K562 (cell line): Measurements from ENCODE around the gene NMRAL1. TPM values are rescaled to one million over a fixed set of nuclear protein-coding genes. Genes with fewer than 3 reads are reported as not detected.
A peak's percentile ranks its signal among the peaks of the same experiment; 100 is the strongest.

Experiments used
- ASH1L ChIP-seq: fragments of 450-650 bp; IDR thresholded peaks from 2 replicates; pipeline ENCODE4 v1.6.1; 2018; ENCODE audit warnings: borderline replicate concordance, mild to moderate bottlenecking, low read depth; ENCODE audit not compliant: partially characterized antibody
- BCL6 ChIP-seq: fragments of 250-450 bp; sonication (Bioruptor Pico); IDR thresholded peaks from 2 replicates; pipeline ENCODE4 v1.4.0; 2020
- BCOR ChIP-seq: fragments of 450-650 bp; IDR thresholded peaks from 2 replicates; pipeline ENCODE4 v1.6.1; 2016
- BRF1 ChIP-seq: IDR thresholded peaks from 3 replicates; pipeline ENCODE4 v1.6.1; 2011; ENCODE audit warnings: borderline replicate concordance, mild to moderate bottlenecking; ENCODE audit not compliant: insufficient read length; ENCODE audit errors: extremely low read depth
- CCAR2 ChIP-seq: fragments of 200-400 bp; formaldehyde crosslinking; IDR thresholded peaks from 2 replicates; pipeline ENCODE4 v1.6.1; 2017; ENCODE audit warnings: mild to moderate bottlenecking, low read depth, low read length
- CTBP1 ChIP-seq: fragments of 450-650 bp; IDR thresholded peaks from 2 replicates; pipeline ENCODE4 v1.6.1; 2016; ENCODE audit warnings: borderline replicate concordance
- DNMT1 ChIP-seq: fragments of 450-650 bp; IDR thresholded peaks from 2 replicates; pipeline ENCODE4 v1.6.1; 2016; ENCODE audit warnings: antibody characterized with exemption, mild to moderate bottlenecking
- EGR1 ChIP-seq: fragments of 450-650 bp; conservative IDR thresholded peaks from 2 replicates; pipeline ENCODE4 v1.6.1; 2017; ENCODE audit warnings: mild to moderate bottlenecking
- FOXK2 ChIP-seq, 2 experiments: fragments of 450-650 bp; IDR thresholded peaks in 1 of 2; conservative IDR thresholded peaks in 1 of 2; 2 replicates each; pipeline ENCODE4 v1.6.1; 2016; ENCODE audit warnings: low read depth in 2 of 2, mild to moderate bottlenecking in 1 of 2
- GATAD2B ChIP-seq: fragments of 450-650 bp; IDR thresholded peaks from 2 replicates; pipeline ENCODE4 v1.6.1; 2017; ENCODE audit warnings: mild to moderate bottlenecking, borderline replicate concordance
- HMBOX1 ChIP-seq: sonication (generic); IDR thresholded peaks from 2 replicates; pipeline ENCODE4 v1.6.1; 2016
- LEF1 ChIP-seq: fragments of 450-650 bp; IDR thresholded peaks from 2 replicates; pipeline ENCODE4 v1.6.1; 2016; ENCODE audit warnings: mild to moderate bottlenecking
- NFE2L1 ChIP-seq: fragments of 450-650 bp; IDR thresholded peaks from 2 replicates; pipeline ENCODE4 v1.6.1; 2016; ENCODE audit warnings: missing genetic modification characterization, low read depth, mild to moderate bottlenecking, missing compliant biosample characterization, moderate library complexity, borderline replicate concordance
- NRF1 ChIP-seq, 2 experiments: fragments of 450-650 bp; IDR thresholded peaks in 1 of 2; conservative IDR thresholded peaks in 1 of 2; 2 replicates each; pipeline ENCODE4 v1.6.1; 2014; ENCODE audit warnings: mild to moderate bottlenecking in 2 of 2
- POLR3A ChIP-seq: IDR thresholded peaks from 2 replicates; pipeline ENCODE4 v1.6.1; 2011; ENCODE audit warnings: borderline replicate concordance, mild to moderate bottlenecking, moderate library complexity; ENCODE audit not compliant: insufficient read length, insufficient read depth; ENCODE audit errors: extremely low read depth
- PPARD ChIP-seq: fragments of 250-450 bp; sonication (Bioruptor Pico); IDR thresholded peaks from 2 replicates; pipeline ENCODE4 v1.8.0; 2022; ENCODE audit warnings: inconsistent platforms, mild to moderate bottlenecking, moderate library complexity
- RFX7 ChIP-seq: fragments of 250-450 bp; sonication (Bioruptor Pico); IDR thresholded peaks from 2 replicates; pipeline ENCODE4 v1.5.1; 2021; ENCODE audit warnings: mild to moderate bottlenecking
- RUNX1 ChIP-seq: sonication (generic); IDR thresholded peaks from 2 replicates; pipeline ENCODE4 v1.6.1; 2016; ENCODE audit warnings: antibody characterized with exemption, low read depth
- SETDB1 ChIP-seq: IDR thresholded peaks from one replicate; pipeline ENCODE4 v1.6.1; 2012; ENCODE audit warnings: low read length, control low read depth, inconsistent platforms
- SMARCB1 ChIP-seq: IDR thresholded peaks from 2 replicates; pipeline ENCODE4 v1.6.1; 2011; ENCODE audit warnings: improper control_type of control experiment, low read depth; ENCODE audit not compliant: insufficient read length
- SPI1 ChIP-seq: IDR thresholded peaks from 2 replicates; pipeline ENCODE4 v1.6.1; 2011; ENCODE audit warnings: low read depth, low read length, control low read depth, borderline replicate concordance
- ZBTB43 ChIP-seq: sonication (generic); formaldehyde crosslinking; IDR thresholded peaks from 2 replicates; pipeline ENCODE4 v1.8.0; 2023; ENCODE audit warnings: mild to moderate bottlenecking, missing genetic modification reagents
- ZNF134 ChIP-seq: fragments of 250-450 bp; sonication (Bioruptor Pico); conservative IDR thresholded peaks from 2 replicates; pipeline ENCODE4 v1.4.0; 2020
- ZNF197 ChIP-seq: fragments of 200-800 bp; sonication (Bioruptor generic); IDR thresholded peaks from 2 replicates; pipeline ENCODE4 v1.6.1; 2016; ENCODE audit warnings: low read depth, missing genetic modification characterization, missing compliant biosample characterization
- ZNF217 ChIP-seq: sonication (generic); formaldehyde crosslinking; IDR thresholded peaks from 2 replicates; pipeline ENCODE4 v1.8.0; 2022; ENCODE audit warnings: mild to moderate bottlenecking, missing genetic modification reagents
- ZNF239 ChIP-seq: fragments of 250-450 bp; sonication (Bioruptor Pico); IDR thresholded peaks from 2 replicates; pipeline ENCODE4 v1.4.0; 2020; ENCODE audit warnings: mild to moderate bottlenecking
- ZNF263 ChIP-seq: sonication (generic); formaldehyde crosslinking; IDR thresholded peaks from 2 replicates; pipeline ENCODE4 v1.8.0; 2022; ENCODE audit warnings: mild to moderate bottlenecking, missing genetic modification reagents, borderline replicate concordance
- ZNF282 ChIP-seq: sonication (generic); formaldehyde crosslinking; IDR thresholded peaks from 2 replicates; pipeline ENCODE4 v1.8.1; 2023; ENCODE audit warnings: missing genetic modification reagents
- ZNF511 ChIP-seq: sonication (generic); formaldehyde crosslinking; IDR thresholded peaks from 2 replicates; pipeline ENCODE4 v1.8.0; 2022; ENCODE audit warnings: mild to moderate bottlenecking, missing genetic modification reagents
- ZNF717 ChIP-seq: fragments of 250-450 bp; sonication (Bioruptor Pico); IDR thresholded peaks from 2 replicates; pipeline ENCODE4 v1.5.0; 2021
- polyA plus RNA-seq, 8 experiments: library from polyadenylated mRNA; depleted of rRNA in 4 of 8; stranded (reverse) in 5 of 8; unstranded in 3 of 8; fragments of >200 nt; fragmentation: Nextera tagmentation in 2 of 8; fragmentation: Illumina TruSeq in 1 of 8; extraction: Ambion mirVana in 2 of 8; extraction: Trizol in 1 of 8; gene quantifications; 2 replicates each; pipeline versions ENCODE4 v1.2.1 to v1.2.3, GENCODE V29; 2011 to 2014; ENCODE audit warnings: inconsistent platforms in 1 of 8, missing spikeins in 1 of 8
- total RNA-seq, 7 experiments: library from RNA; depleted of rRNA in 6 of 7; stranded (reverse); fragments of >200 nt in 6 of 7; fragmentation: Illumina TruSeq in 2 of 7; extraction: Trizol in 2 of 7; gene quantifications; 2 replicates each; pipeline versions ENCODE4 v1.2.1 to v1.2.3, GENCODE V29; 2011 to 2021; ENCODE audit warnings: low replicate concordance in 1 of 7

Gene NMRAL1
- total and polyA plus RNA-seq, 9 of the 15 experiments (the other 6 are each of a cell fraction or from before 2014, with no cell fraction given) = 6.3 to 116 (median 63.2) TPM

DNA sequence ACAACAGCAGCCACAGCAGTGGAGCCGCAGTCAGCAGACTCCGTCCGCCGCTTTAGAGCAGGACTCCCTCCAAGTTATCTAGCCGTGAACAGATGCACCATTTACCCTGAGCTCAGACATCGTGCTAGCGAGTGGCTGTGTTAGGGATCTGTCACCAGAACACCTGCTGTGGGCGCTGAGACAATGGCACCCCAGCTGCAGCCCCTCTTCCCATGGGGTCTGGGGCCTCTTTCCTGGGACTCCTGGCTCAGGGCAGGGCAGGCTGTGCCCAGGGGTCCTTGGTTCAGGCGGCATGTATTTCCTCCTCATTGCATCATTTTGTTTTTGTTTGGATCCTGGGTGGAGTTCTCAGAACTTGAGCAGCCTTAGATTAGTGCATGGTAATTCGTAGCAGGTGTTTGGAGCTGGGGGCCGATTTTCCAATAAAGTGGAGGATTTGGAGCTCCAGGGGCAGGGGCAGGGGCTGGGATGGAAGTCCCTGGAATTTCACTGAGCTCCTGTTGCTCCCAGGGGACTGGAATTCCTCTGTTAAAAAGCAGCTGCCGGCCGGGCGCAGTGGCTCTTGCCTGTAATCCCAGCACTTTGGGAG, 23.4 kb downstream of the NMRAL1 start (continued):
- TF ChIP-seq ZNF511 (no peak), ZNF282 (CRISPR knock-in tag) (no peak), GATAD2B (no peak), BCL6 (CRISPR knock-in tag) (peak; percentile 74; the same call in 1 of the 2 replicates), BCOR (no peak), RFX7 (CRISPR knock-in tag) (no peak), DNMT1 (no peak), POLR3A (no peak), CCAR2 (no peak), CTBP1 (peak; percentile 71), ZNF134 (CRISPR knock-in tag) (peak; percentile 41; the same call in 1 of the 2 replicates), ZNF239 (CRISPR knock-in tag) (peak; percentile 73), SMARCB1 (no peak), HMBOX1 (no peak), ZBTB43 (CRISPR knock-in tag) (no peak), NRF1 (conservative IDR thresholded peaks at IDR 0.05 in 1 of 2, IDR thresholded peaks at IDR 0.05 in 1 of 2) (no peak), SPI1 (no peak), SETDB1 (no peak), RUNX1 (no peak), ZNF717 (CRISPR knock-in tag) (no peak), NFE2L1 (no peak), PPARD (CRISPR knock-in tag) (peak; percentile 81; the same call in 1 of the 2 replicates), LEF1 (no peak; the same call in 1 of the 2 replicates), EGR1 (no peak), FOXK2 (conservative IDR thresholded peaks at IDR 0.05 in 1 of 2, IDR thresholded peaks at IDR 0.05 in 1 of 2; ENCODE audit: low read depth in 2 of 2) (no peak), ASH1L (no peak), ZNF197 (CRISPR knock-in tag) (peak; percentile 87), ZNF263 (CRISPR knock-in tag) (no peak), ZNF217 (no peak), BRF1 (no peak)
